GM12891 (cell line): ENCODE measurements around the gene ARL8A.
"Not testable (repeated sequence)": the region's sequence is repeated elsewhere in the genome, so short reads cannot be mapped to it uniquely, and the experiment has no call there.

Source experiments
- DNase-seq: peaks from one replicate; pipeline ENCODE4 v3.0.0; 2011; ENCODE audit warnings: low spot score; ENCODE audit not compliant: insufficient read length
- FAIRE-seq: peaks from 2 replicates; lab custom pipeline; 2011; peaks lifted over from hg19 to GRCh38; lab: Jason Lieb, UNC
- PAX5 ChIP-seq: IDR thresholded peaks from 2 replicates; pipeline ENCODE4 v1.6.1; 2011; ENCODE audit warnings: low read length, moderate library complexity, mild to moderate bottlenecking; ENCODE audit not compliant: insufficient read depth, severe bottlenecking
- POLR2A ChIP-seq: IDR thresholded peaks from 2 replicates; pipeline ENCODE4 v1.6.1; 2011; ENCODE audit warnings: low read depth, low read length, control low read depth
- POLR2AphosphoS5 ChIP-seq: IDR thresholded peaks from 2 replicates; pipeline ENCODE4 v1.6.1; 2011; ENCODE audit warnings: low read depth, low read length, control low read depth
- POU2F2 ChIP-seq: IDR thresholded peaks from 2 replicates; pipeline ENCODE4 v1.6.1; 2011; ENCODE audit warnings: low read depth, mild to moderate bottlenecking, control low read depth, low read length, moderate library complexity
- SPI1 ChIP-seq: IDR thresholded peaks from 2 replicates; pipeline ENCODE4 v1.6.1; 2011; ENCODE audit warnings: low read depth, low read length, control low read depth
- TAF1 ChIP-seq: IDR thresholded peaks from 2 replicates; pipeline ENCODE4 v1.6.1; 2011; ENCODE audit warnings: low read depth, low read length, control low read depth

Gene ARL8A

GRCh38 chr1:202121006-202121405, 23.5 kb downstream of the ARL8A start:
- DNase-seq (no peak), FAIRE-seq (no peak)
- TF ChIP-seq PAX5 (no peak), TAF1 (no peak), SPI1 (no peak), POLR2A (no peak), POLR2AphosphoS5 (no peak), POU2F2 (no peak)

- FAIRE-seq (no peak), DNase-seq (no peak)
- TF ChIP-seq PAX5 = no peak
- no peak for TF ChIP-seq SPI1
- no peak for TF ChIP-seq POLR2A
- no peak for TF ChIP-seq POLR2AphosphoS5
- TF ChIP-seq POU2F2 = no peak
- TF ChIP-seq TAF1 = no peak
Observed at GRCh38 chr1:202117898-202118371, 26.6 kb downstream of the ARL8A start.

GRCh38 chr1:202116287-202116686, 28.2 kb downstream of the ARL8A start:
- no peak for DNase-seq
- TF ChIP-seq POLR2AphosphoS5 (no peak), POU2F2 (no peak), TAF1 (no peak), SPI1 (no peak), POLR2A (no peak), PAX5 (no peak)

GRCh38 chr1:202113690-202114300, 30.7 kb downstream of the ARL8A start:
- no peak for TF ChIP-seq SPI1
- no peak for DNase-seq
- no peak for FAIRE-seq

More at GRCh38 chr1:202116287-202116686, 28.2 kb downstream of the ARL8A start:
- FAIRE-seq = no peak

- DNase-seq (no peak), FAIRE-seq (no peak)
- TF ChIP-seq POU2F2 = no peak
- TF ChIP-seq POLR2AphosphoS5 = no peak
- TF ChIP-seq POLR2A = no peak
- no peak for TF ChIP-seq TAF1
Observed at GRCh38 chr1:202112859-202113689, 31.5 kb downstream of the ARL8A start.

GRCh38 chr1:202111589-202111988, 32.9 kb downstream of the ARL8A start:
- not testable (repeated sequence) for FAIRE-seq, DNase-seq

- FAIRE-seq = no peak
- no peak for DNase-seq
- TF ChIP-seq TAF1 (no peak), PAX5 (no peak), POU2F2 (no peak), POLR2A (no peak)
Observed at GRCh38 chr1:202110977-202111376, 33.6 kb downstream of the ARL8A start.

GRCh38 chr1:202107801-202108731, 36.5 kb downstream of the ARL8A start:
- FAIRE-seq = no peak
- DNase-seq = no peak
- TF ChIP-seq PAX5 (no peak), POLR2AphosphoS5 (no peak), POLR2A (no peak), SPI1 (no peak)

GRCh38 chr1:202107321-202107761, 37.2 kb downstream of the ARL8A start:
- DNase-seq = no peak
- FAIRE-seq = no peak
- TF ChIP-seq SPI1 = no peak
- TF ChIP-seq TAF1 = no peak
- no peak for TF ChIP-seq POU2F2
- TF ChIP-seq PAX5 = no peak
- no peak for TF ChIP-seq POLR2A
- no peak for TF ChIP-seq POLR2AphosphoS5
